Upper lobe of left lung (tissue), 4 donors: Measurements from ENCODE around the gene PIK3CA.

ENCODE experiments used
- CTCF ChIP-seq, 6 experiments: fragments of 450-650 bp in 4 of 6; fragments of 200-600 bp in 2 of 6; sonication (generic) in 2 of 6; IDR thresholded peaks; one replicate each; pipeline ENCODE4 v1.5.1; 2016 to 2019; ENCODE audit warnings: antibody characterized with exemption in 6 of 6
- EP300 ChIP-seq, 4 donors: sonication (generic); formaldehyde crosslinking; IDR thresholded peaks; one replicate each; pipeline ENCODE4 v1.5.1; 2017; ENCODE audit warnings: antibody characterized with exemption in 4 of 4, control low read depth in 2 of 4
- POLR2A ChIP-seq, 4 donors: fragments of 450-650 bp; IDR thresholded peaks; one replicate each; pipeline ENCODE4 v1.5.1; 2016 to 2017; ENCODE audit warnings: antibody characterized with exemption in 4 of 4, mild to moderate bottlenecking in 2 of 4
- POLR2AphosphoS5 ChIP-seq, 2 donors: sonication (generic); formaldehyde crosslinking; IDR thresholded peaks; one replicate each; pipeline ENCODE4 v1.5.1; 2017; ENCODE audit warnings: antibody characterized with exemption in 2 of 2

GRCh38 chr3:179149951-179150350, 1.8 kb downstream of the PIK3CA start:
- TF ChIP-seq EP300 (IDR thresholded peaks at IDR 0.05) (no peak), CTCF (IDR thresholded peaks at IDR 0.05) (no peak), POLR2A (IDR thresholded peaks at IDR 0.05) (no peak), POLR2AphosphoS5 (IDR thresholded peaks at IDR 0.05) (no peak)
